ENCODE results near the gene ZNRF1. TPM values are rescaled to one million over a fixed set of nuclear protein-coding genes. Genes with fewer than 3 reads are reported as not detected.

Gene ZNRF1
- total RNA-seq, 3 donors from 2014 or later: 12.8 to 27.5 (median 24.4) TPM

GRCh38 chr16:75097941-75098901, 99.4 kb downstream of the ZNRF1 start:
- peaks cover 22 to 26% of the 10 kb centered on the region in 2 donors for H3K4me1 ChIP-seq
- no peaks in the 10 kb centered on the region for H3K9me3 ChIP-seq
- H3K27ac ChIP-seq: peak overlapping the region; percentile 76 to 78
- no peak for TF ChIP-seq POLR2AphosphoS5 (IDR thresholded peaks at IDR 0.05)
- no peak for TF ChIP-seq CTCF (IDR thresholded peaks at IDR 0.05)
- no peak for TF ChIP-seq POLR2A (IDR thresholded peaks at IDR 0.05)
- intact Hi-C loops (cut with DNase I; ENCODE audit: low total_unique reads): no loop called here
- no peak overlapping the region for H3K4me3 ChIP-seq
- no peak for DNase-seq (ENCODE audit: low spot score in 2 of 2)
- H3K36me3 ChIP-seq: no peaks in the 10 kb centered on the region
- no peaks in the 10 kb centered on the region for H3K27me3 ChIP-seq

GRCh38 chr16:75099075-75099667, 100.3 kb downstream of the ZNRF1 start:
- intact Hi-C loops (cut with DNase I; ENCODE audit: low total_unique reads): no loop called here
- peak overlapping the region; percentile 76 to 78 for H3K27ac ChIP-seq
- TF ChIP-seq CTCF (IDR thresholded peaks at IDR 0.05) (no peak), POLR2A (IDR thresholded peaks at IDR 0.05) (no peak), POLR2AphosphoS5 (IDR thresholded peaks at IDR 0.05) (no peak)
- no peaks in the 10 kb centered on the region for H3K36me3 ChIP-seq
- peaks cover 22 to 26% of the 10 kb centered on the region in 2 donors for H3K4me1 ChIP-seq
- no peaks in the 10 kb centered on the region for H3K9me3 ChIP-seq
- no peaks in the 10 kb centered on the region for H3K27me3 ChIP-seq
- no peak for DNase-seq (ENCODE audit: low spot score in 2 of 2)
- no peak overlapping the region for H3K4me3 ChIP-seq

GRCh38 chr16:75099738-75100602, 101.1 kb downstream of the ZNRF1 start:
- intact Hi-C loops (cut with DNase I; ENCODE audit: low total_unique reads): no loop called here
- peak overlapping the region; percentile 76 to 78 for H3K27ac ChIP-seq

GRCh38 chr16:75100603-75100990, 101.8 kb downstream of the ZNRF1 start:
- Histone ChIP-seq H3K9me3 (no peaks in the 10 kb centered on the region), H3K4me1 (peaks cover 19 to 26% of the 10 kb centered on the region in 2 donors), H3K27ac (peak overlapping the region in 1 of 2 donors; percentile 76), H3K4me3 (no peak overlapping the region), H3K27me3 (no peaks in the 10 kb centered on the region), H3K36me3 (no peaks in the 10 kb centered on the region)
- intact Hi-C loops (cut with DNase I; ENCODE audit: low total_unique reads): no loop called here
- DNase-seq (ENCODE audit: low spot score in 2 of 2): no peak
- TF ChIP-seq POLR2A (IDR thresholded peaks at IDR 0.05): no peak
- no peak for TF ChIP-seq CTCF (IDR thresholded peaks at IDR 0.05)
- no peak for TF ChIP-seq POLR2AphosphoS5 (IDR thresholded peaks at IDR 0.05)

More at GRCh38 chr16:75099738-75100602, 101.1 kb downstream of the ZNRF1 start:
- no peak overlapping the region for H3K4me3 ChIP-seq
- no peaks in the 10 kb centered on the region for H3K36me3 ChIP-seq
- TF ChIP-seq POLR2AphosphoS5 (IDR thresholded peaks at IDR 0.05) (no peak), CTCF (IDR thresholded peaks at IDR 0.05) (no peak), POLR2A (IDR thresholded peaks at IDR 0.05) (no peak)
- no peaks in the 10 kb centered on the region for H3K27me3 ChIP-seq
- peaks cover 22 to 26% of the 10 kb centered on the region in 2 donors for H3K4me1 ChIP-seq
- no peak for DNase-seq (ENCODE audit: low spot score in 2 of 2)
- no peaks in the 10 kb centered on the region for H3K9me3 ChIP-seq

Data from breast epithelium (tissue), 4 donors.